Liver (tissue), 9 donors: ENCODE data around the gene TMEM229A. TPM values are rescaled to one million over a fixed set of nuclear protein-coding genes. Genes with fewer than 3 reads are reported as not detected.

Experiments
- DNase-seq: peaks from one replicate; pipeline ENCODE4 v3.0.0-alpha.2; 2017; ENCODE audit warnings: low spot score
- H3K27ac ChIP-seq, 2 donors: one replicate each; pipeline ENCODE4 v1.7.0; 2013; ENCODE audit warnings: inconsistent platforms in 2 of 2, low read length in 2 of 2, control low read depth in 1 of 2, low read depth in 1 of 2, mild to moderate bottlenecking in 1 of 2
- H3K27me3 ChIP-seq, 4 donors: one replicate each; pipeline versions ENCODE4 v1.6.1 to v1.7.0; 2013; ENCODE audit warnings: low read length in 3 of 4, inconsistent platforms in 1 of 4, mild to moderate bottlenecking in 1 of 4, moderate library complexity in 1 of 4; ENCODE audit not compliant: control insufficient read depth in 4 of 4, insufficient read depth in 4 of 4
- H3K36me3 ChIP-seq, 4 donors: one replicate each; pipeline versions ENCODE4 v1.6.1 to v1.7.0; 2013; ENCODE audit warnings: low read length in 3 of 4, mild to moderate bottlenecking in 3 of 4, low read depth in 1 of 4, moderate library complexity in 1 of 4; ENCODE audit not compliant: control insufficient read depth in 4 of 4, insufficient read depth in 3 of 4
- H3K4me1 ChIP-seq, 4 donors: one replicate each; pipeline versions ENCODE4 v1.6.1 to v1.7.0; 2013; ENCODE audit warnings: low read length in 3 of 4, mild to moderate bottlenecking in 3 of 4, moderate library complexity in 1 of 4; ENCODE audit not compliant: control insufficient read depth in 4 of 4, insufficient read depth in 4 of 4
- H3K4me3 ChIP-seq, 3 donors: one replicate each; pipeline versions ENCODE4 v1.6.1 to v1.7.0; 2013; ENCODE audit warnings: low read length in 3 of 3, control low read depth in 1 of 3, low read depth in 1 of 3, mild to moderate bottlenecking in 1 of 3
- H3K9ac ChIP-seq, 2 donors: one replicate each; pipeline ENCODE4 v1.7.0; 2013; ENCODE audit warnings: low read length in 2 of 2, mild to moderate bottlenecking in 2 of 2, moderate library complexity in 2 of 2, control low read depth in 1 of 2, low read depth in 1 of 2
- H3K9me3 ChIP-seq, 4 donors: one replicate each; pipeline versions ENCODE4 v1.6.1 to v1.7.0; 2013; ENCODE audit warnings: low read length in 3 of 4; ENCODE audit not compliant: control insufficient read depth in 4 of 4
- EGR1 ChIP-seq, 2 donors: IDR thresholded peaks; 2 replicates each; pipeline ENCODE4 v1.6.1; 2016 to 2018; ENCODE audit warnings: antibody characterized with exemption in 2 of 2, low read depth in 2 of 2
- FOXA1 ChIP-seq: IDR thresholded peaks from 2 replicates; pipeline ENCODE4 v1.6.1; 2016; ENCODE audit warnings: antibody characterized with exemption
- FOXA2 ChIP-seq: IDR thresholded peaks from 2 replicates; pipeline ENCODE4 v1.6.1; 2016; ENCODE audit warnings: antibody characterized with exemption
- GABPA ChIP-seq, 2 donors: IDR thresholded peaks in 1 of 2; conservative IDR thresholded peaks in 1 of 2; 2 replicates each; pipeline ENCODE4 v1.6.1; 2016; ENCODE audit warnings: antibody characterized with exemption in 2 of 2, mild to moderate bottlenecking in 1 of 2, moderate library complexity in 1 of 2
- HNF4A ChIP-seq, 2 donors: conservative IDR thresholded peaks; 2 replicates each; pipeline ENCODE4 v1.6.1; 2016; ENCODE audit warnings: antibody characterized with exemption in 2 of 2, mild to moderate bottlenecking in 2 of 2
- HNF4G ChIP-seq: IDR thresholded peaks from 2 replicates; pipeline ENCODE4 v1.6.1; 2016; ENCODE audit warnings: antibody characterized with exemption
- JUND ChIP-seq, 2 donors: IDR thresholded peaks; 2 replicates each; pipeline ENCODE4 v1.6.1; 2016; ENCODE audit warnings: antibody characterized with exemption in 2 of 2
- NR2F2 ChIP-seq: IDR thresholded peaks from 2 replicates; pipeline ENCODE4 v1.6.1; 2016; ENCODE audit warnings: antibody characterized with exemption
- RAD21 ChIP-seq, 2 donors: IDR thresholded peaks; 2 replicates each; pipeline ENCODE4 v1.6.1; 2016; ENCODE audit warnings: antibody characterized with exemption in 2 of 2, mild to moderate bottlenecking in 2 of 2
- REST ChIP-seq: IDR thresholded peaks from 2 replicates; pipeline ENCODE4 v1.6.1; 2016; ENCODE audit warnings: antibody characterized with exemption, mild to moderate bottlenecking
- RXRA ChIP-seq, 2 donors: IDR thresholded peaks; 2 replicates each; pipeline ENCODE4 v1.6.1; 2017 to 2018; ENCODE audit warnings: antibody characterized with exemption in 2 of 2, mild to moderate bottlenecking in 1 of 2
- SP1 ChIP-seq: IDR thresholded peaks from 2 replicates; pipeline ENCODE4 v1.6.1; 2018; ENCODE audit warnings: antibody characterized with exemption, mild to moderate bottlenecking
- TAF1 ChIP-seq: conservative IDR thresholded peaks from 2 replicates; pipeline ENCODE4 v1.6.1; 2016; ENCODE audit warnings: antibody characterized with exemption, mild to moderate bottlenecking
- YY1 ChIP-seq: IDR thresholded peaks from 2 replicates; pipeline ENCODE4 v1.6.1; 2016; ENCODE audit warnings: antibody characterized with exemption, mild to moderate bottlenecking
- WGBS: extraction: QIAGEN DNeasy Blood & Tissue Kit; methylation state at CpG from one replicate; pipeline ENCODE4 v1.1.7; 2013; 5-methylcytosine and 5-hydroxymethylcytosine counted together
- polyA plus RNA-seq, 2 donors: library from polyadenylated mRNA; stranded (reverse) in 1 of 2; unstranded in 1 of 2; fragments of 200-250 nt in 1 of 2; fragments of >200 nt in 1 of 2; fragmentation: Nextera tagmentation in 1 of 2; extraction: Ambion mirVana in 1 of 2; gene quantifications; one replicate each; pipeline versions ENCODE4 v1.2.1 to v1.2.3, GENCODE V29; 2013 to 2015
- total RNA-seq, 2 donors: library from RNA; depleted of rRNA; stranded (reverse); fragments of >200 nt; gene quantifications; one replicate each; pipeline ENCODE4 v1.2.3, GENCODE V29; 2014
- TF ChIP-seq, protein P1 (sequence below): IDR thresholded peaks from 2 replicates; pipeline ENCODE4 v1.6.1; 2016; ENCODE audit warnings: antibody characterized with exemption
- TF ChIP-seq, protein P2 (sequence below): IDR thresholded peaks from 2 replicates; pipeline ENCODE4 v1.6.1; 2016; ENCODE audit warnings: antibody characterized with exemption
- TF ChIP-seq, protein P3 (sequence below): IDR thresholded peaks from 2 replicates; pipeline ENCODE4 v1.6.1; 2016; ENCODE audit warnings: antibody characterized with exemption
- TF ChIP-seq, protein P4 (sequence below): fragments of 150-350 bp; IDR thresholded peaks from 2 replicates; pipeline ENCODE4 v1.5.1; 2017; ENCODE audit warnings: improper control_type of control experiment, low read depth, low read length; ENCODE audit not compliant: missing input control
- donor health status: healthy.
- donor health status: healthy.
- donor health status: healthy.
- donor health status: healthy.
- donor health status: healthy.

TMEM229A gene
- total and polyA plus RNA-seq, 4 donors = 0.23 TPM; not detected in 3

DNA sequence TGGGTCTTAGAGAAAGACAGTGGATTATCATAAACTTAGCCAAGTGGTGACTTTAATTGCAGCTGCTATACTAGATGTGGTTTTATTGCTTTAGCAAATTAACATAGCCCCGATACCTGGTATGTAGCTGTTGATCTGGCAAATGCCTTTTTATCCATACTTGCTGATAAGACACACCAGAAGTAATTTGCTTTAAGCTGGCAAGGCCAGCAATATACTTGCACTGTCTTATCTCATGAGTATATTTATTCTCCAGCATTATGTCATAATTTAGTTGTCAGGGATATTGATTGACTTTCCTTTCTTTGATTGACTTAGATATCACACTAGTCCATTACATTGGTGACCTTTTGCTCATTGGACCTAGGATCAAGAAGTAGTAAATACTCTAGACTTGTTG is 12.8 kb downstream of the TMEM229A start:
- 82% methylated on average over 1 of the region's 1 CpG for WGBS
- H3K4me1 ChIP-seq = no peaks in the 10 kb centered on the region
- H3K27ac ChIP-seq = no peak overlapping the region
- no peak overlapping the region for H3K4me3 ChIP-seq
- no peaks in the 10 kb centered on the region for H3K9me3 ChIP-seq
- peaks cover 0 to 5% (median 0%) of the 10 kb centered on the region in 4 donors for H3K27me3 ChIP-seq
- H3K9ac ChIP-seq = no peak overlapping the region
- no peaks in the 10 kb centered on the region for H3K36me3 ChIP-seq
- TF ChIP-seq, protein P1, sequence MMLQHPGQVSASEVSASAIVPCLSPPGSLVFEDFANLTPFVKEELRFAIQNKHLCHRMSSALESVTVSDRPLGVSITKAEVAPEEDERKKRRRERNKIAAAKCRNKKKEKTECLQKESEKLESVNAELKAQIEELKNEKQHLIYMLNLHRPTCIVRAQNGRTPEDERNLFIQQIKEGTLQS = no peak
- TF ChIP-seq TAF1 (no peak), EGR1 (IDR thresholded peaks at IDR 0.05; ENCODE audit: low read depth in 2 of 2) (no peak), YY1 (no peak), HNF4G (no peak), JUND (IDR thresholded peaks at IDR 0.05) (no peak), FOXA1 (no peak)
- TF ChIP-seq, protein P2, sequence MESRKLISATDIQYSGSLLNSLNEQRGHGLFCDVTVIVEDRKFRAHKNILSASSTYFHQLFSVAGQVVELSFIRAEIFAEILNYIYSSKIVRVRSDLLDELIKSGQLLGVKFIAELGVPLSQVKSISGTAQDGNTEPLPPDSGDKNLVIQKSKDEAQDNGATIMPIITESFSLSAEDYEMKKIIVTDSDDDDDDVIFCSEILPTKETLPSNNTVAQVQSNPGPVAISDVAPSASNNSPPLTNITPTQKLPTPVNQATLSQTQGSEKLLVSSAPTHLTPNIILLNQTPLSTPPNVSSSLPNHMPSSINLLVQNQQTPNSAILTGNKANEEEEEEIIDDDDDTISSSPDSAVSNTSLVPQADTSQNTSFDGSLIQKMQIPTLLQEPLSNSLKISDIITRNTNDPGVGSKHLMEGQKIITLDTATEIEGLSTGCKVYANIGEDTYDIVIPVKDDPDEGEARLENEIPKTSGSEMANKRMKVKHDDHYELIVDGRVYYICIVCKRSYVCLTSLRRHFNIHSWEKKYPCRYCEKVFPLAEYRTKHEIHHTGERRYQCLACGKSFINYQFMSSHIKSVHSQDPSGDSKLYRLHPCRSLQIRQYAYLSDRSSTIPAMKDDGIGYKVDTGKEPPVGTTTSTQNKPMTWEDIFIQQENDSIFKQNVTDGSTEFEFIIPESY = no peak
- DNase-seq = no peak

DNA sequence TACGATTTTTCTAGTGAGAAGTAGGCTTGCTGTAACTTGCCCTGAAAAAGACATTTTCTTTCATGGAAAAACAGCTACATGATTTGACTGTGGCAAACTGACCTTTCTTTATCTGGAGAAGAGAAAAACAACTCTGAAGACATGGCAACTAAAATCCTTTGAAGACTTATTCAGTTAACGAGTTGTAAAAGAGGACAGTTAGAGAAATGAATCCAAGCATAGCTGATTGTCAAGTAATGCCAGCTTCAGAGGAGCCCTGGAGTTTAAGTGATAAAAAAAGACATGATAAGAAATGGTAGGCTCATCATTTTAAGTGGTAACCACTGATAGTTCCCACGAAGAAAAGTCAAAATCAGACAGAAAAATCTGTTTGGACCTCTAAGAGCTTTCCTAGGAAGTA is 19.6 kb downstream of the TMEM229A start:
- Histone ChIP-seq H3K9me3 (no peaks in the 10 kb centered on the region), H3K36me3 (no peaks in the 10 kb centered on the region), H3K4me1 (no peaks in the 10 kb centered on the region), H3K27me3 (no peaks in the 10 kb centered on the region), H3K27ac (no peak overlapping the region), H3K4me3 (no peak overlapping the region), H3K9ac (no peak overlapping the region)
- 52% methylated on average over 3 of the region's 3 CpGs for WGBS
- TF ChIP-seq, protein P3, sequence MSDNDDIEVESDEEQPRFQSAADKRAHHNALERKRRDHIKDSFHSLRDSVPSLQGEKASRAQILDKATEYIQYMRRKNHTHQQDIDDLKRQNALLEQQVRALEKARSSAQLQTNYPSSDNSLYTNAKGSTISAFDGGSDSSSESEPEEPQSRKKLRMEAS = no peak
- TF ChIP-seq GABPA (IDR thresholded peaks at IDR 0.05 in 1 of 2, conservative IDR thresholded peaks at IDR 0.05 in 1 of 2) (no peak), EGR1 (IDR thresholded peaks at IDR 0.05; ENCODE audit: low read depth in 2 of 2) (no peak), REST (no peak), SP1 (no peak), FOXA2 (no peak), NR2F2 (no peak), HNF4A (conservative IDR thresholded peaks at IDR 0.05) (no peak), RAD21 (IDR thresholded peaks at IDR 0.05) (no peak), FOXA1 (no peak), TAF1 (no peak), HNF4G (no peak), JUND (IDR thresholded peaks at IDR 0.05) (no peak), RXRA (IDR thresholded peaks at IDR 0.05) (no peak), YY1 (no peak)
- TF ChIP-seq, protein P4, sequence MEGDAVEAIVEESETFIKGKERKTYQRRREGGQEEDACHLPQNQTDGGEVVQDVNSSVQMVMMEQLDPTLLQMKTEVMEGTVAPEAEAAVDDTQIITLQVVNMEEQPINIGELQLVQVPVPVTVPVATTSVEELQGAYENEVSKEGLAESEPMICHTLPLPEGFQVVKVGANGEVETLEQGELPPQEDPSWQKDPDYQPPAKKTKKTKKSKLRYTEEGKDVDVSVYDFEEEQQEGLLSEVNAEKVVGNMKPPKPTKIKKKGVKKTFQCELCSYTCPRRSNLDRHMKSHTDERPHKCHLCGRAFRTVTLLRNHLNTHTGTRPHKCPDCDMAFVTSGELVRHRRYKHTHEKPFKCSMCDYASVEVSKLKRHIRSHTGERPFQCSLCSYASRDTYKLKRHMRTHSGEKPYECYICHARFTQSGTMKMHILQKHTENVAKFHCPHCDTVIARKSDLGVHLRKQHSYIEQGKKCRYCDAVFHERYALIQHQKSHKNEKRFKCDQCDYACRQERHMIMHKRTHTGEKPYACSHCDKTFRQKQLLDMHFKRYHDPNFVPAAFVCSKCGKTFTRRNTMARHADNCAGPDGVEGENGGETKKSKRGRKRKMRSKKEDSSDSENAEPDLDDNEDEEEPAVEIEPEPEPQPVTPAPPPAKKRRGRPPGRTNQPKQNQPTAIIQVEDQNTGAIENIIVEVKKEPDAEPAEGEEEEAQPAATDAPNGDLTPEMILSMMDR = no peak
- TF ChIP-seq, protein P2 = no peak
- TF ChIP-seq, protein P1 = no peak
- no peak for DNase-seq
